Measurements from ENCODE around the gene DHRS1.

Gene DHRS1

GRCh38 chr14:24263848-24264247 lies 35.7 kb downstream of the DHRS1 start:
- no peak for TF ChIP-seq CTCF (IDR thresholded peaks at IDR 0.05; ENCODE audit: low read depth, low read length)
- TF ChIP-seq, protein P1, sequence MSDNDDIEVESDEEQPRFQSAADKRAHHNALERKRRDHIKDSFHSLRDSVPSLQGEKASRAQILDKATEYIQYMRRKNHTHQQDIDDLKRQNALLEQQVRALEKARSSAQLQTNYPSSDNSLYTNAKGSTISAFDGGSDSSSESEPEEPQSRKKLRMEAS (IDR thresholded peaks at IDR 0.05; ENCODE audit: low read depth, low read length) = no peak
- TF ChIP-seq POLR2A (IDR thresholded peaks at IDR 0.05; ENCODE audit: extremely low read depth, insufficient read length) = no peak
- no peak for TF ChIP-seq MYC (IDR thresholded peaks at IDR 0.05; ENCODE audit: low read depth, low read length)
- no peak for DNase-seq (ENCODE audit: low read depth)
- no peak overlapping the region for H3K4me3 ChIP-seq (ENCODE audit: low read depth, low read length)

DNA sequence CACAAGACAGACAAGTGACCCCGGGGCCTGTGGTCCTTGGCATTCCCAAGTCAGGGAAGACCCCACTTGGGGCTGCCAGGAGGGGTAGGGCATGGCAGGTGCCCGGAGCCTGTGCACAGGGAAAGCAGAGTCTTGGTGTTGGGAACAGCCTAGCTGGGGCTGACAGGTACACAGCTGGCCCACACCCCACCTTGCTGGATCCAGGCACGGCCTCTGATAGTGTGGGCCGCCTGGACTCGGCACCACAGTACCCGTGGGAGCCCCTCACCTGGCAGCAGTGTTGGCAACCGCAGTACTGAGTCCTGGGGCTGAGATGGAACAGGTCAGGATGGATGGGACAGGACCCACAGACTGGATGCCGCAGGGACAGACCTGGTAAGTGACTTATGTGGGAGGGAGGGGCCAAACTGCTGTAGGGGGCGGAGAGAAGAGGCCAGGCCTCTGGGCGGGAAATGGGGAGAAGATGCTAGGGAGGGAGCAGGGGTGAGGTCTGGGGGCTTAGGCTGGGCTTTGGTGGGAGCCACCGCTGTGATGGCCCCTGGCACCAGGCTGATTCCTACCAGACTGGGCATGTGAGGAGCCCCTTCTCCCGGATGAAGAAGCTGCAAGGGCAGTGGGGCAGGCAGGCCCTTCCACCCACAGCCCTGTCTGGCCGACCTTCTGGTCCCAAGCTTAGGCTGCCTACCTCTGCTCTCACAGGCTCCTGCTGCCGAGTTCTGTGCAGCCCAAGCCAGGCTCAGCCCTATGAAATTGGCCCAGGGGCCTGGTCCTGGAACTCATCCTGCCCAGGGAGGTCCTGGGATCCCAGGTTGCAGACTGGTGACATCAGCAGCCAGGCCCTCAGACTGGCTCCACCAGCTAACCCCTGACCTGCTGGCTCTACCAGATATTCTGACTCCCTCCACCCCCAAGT lies 36.5 kb downstream of the DHRS1 start, which contains the start of gene TGM1:
TGM1 (minus strand) TSS at position 357 of the 913 bp plus-strand sequence. CDS start 825 bp downstream, outside the sequence.
- DNase-seq (ENCODE audit: low read depth) = no peak
- TF ChIP-seq POLR2A (IDR thresholded peaks at IDR 0.05; ENCODE audit: extremely low read depth, insufficient read length) (no peak), CTCF (IDR thresholded peaks at IDR 0.05; ENCODE audit: low read depth, low read length) (no peak), MYC (IDR thresholded peaks at IDR 0.05; ENCODE audit: low read depth, low read length) (no peak)
- TF ChIP-seq, protein P1 (IDR thresholded peaks at IDR 0.05; ENCODE audit: low read depth, low read length) = no peak
- no peak within 1 kb of the TSS for H3K4me3 ChIP-seq (ENCODE audit: low read depth, low read length)

DNA sequence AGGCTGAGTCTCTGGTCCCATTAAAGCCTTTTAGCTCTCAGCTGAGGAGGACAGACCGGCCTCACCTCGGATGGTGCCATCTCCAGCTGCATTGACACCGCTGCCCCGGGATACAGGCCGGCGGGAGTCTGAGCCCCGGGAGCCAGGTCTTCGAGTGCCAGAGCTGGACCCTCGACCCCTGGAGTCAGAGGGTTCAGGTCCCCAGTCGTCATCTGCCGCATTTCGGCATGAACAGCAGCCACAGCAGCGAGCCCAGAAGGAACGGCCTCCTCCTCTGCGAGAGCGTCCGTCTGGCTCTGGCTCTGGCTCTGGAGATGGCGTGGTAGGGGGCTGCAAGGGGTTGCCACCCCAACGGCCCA lies 37.6 kb downstream of the DHRS1 start:
- no peak for DNase-seq (ENCODE audit: low read depth)
- no peak overlapping the region for H3K4me3 ChIP-seq (ENCODE audit: low read depth, low read length)
- TF ChIP-seq POLR2A (IDR thresholded peaks at IDR 0.05; ENCODE audit: extremely low read depth, insufficient read length) = no peak
- no peak for TF ChIP-seq CTCF (IDR thresholded peaks at IDR 0.05; ENCODE audit: low read depth, low read length)
- TF ChIP-seq, protein P1 (IDR thresholded peaks at IDR 0.05; ENCODE audit: low read depth, low read length) = no peak
- no peak for TF ChIP-seq MYC (IDR thresholded peaks at IDR 0.05; ENCODE audit: low read depth, low read length)

GRCh38 chr14:24261256-24261968 lies 38.2 kb downstream of the DHRS1 start:
- no peak for DNase-seq (ENCODE audit: low read depth)
- H3K4me3 ChIP-seq (ENCODE audit: low read depth, low read length) = no peak overlapping the region
- TF ChIP-seq, protein P1 (IDR thresholded peaks at IDR 0.05; ENCODE audit: low read depth, low read length) = no peak
- TF ChIP-seq MYC (IDR thresholded peaks at IDR 0.05; ENCODE audit: low read depth, low read length) (no peak), CTCF (IDR thresholded peaks at IDR 0.05; ENCODE audit: low read depth, low read length) (no peak)

GRCh38 chr14:24260780-24261157 lies 38.8 kb downstream of the DHRS1 start:
- no peak overlapping the region for H3K4me3 ChIP-seq (ENCODE audit: low read depth, low read length)
- TF ChIP-seq MYC (IDR thresholded peaks at IDR 0.05; ENCODE audit: low read depth, low read length) (no peak), POLR2A (IDR thresholded peaks at IDR 0.05; ENCODE audit: extremely low read depth, insufficient read length) (no peak), CTCF (IDR thresholded peaks at IDR 0.05; ENCODE audit: low read depth, low read length) (no peak)
- TF ChIP-seq, protein P1 (IDR thresholded peaks at IDR 0.05; ENCODE audit: low read depth, low read length) = no peak
- no peak for DNase-seq (ENCODE audit: low read depth)
